CD1c-positive myeloid dendritic cell (primary cell): ENCODE measurements around the gene SNAP25.
A peak's percentile ranks its signal among the peaks of the same experiment; 100 is the strongest.

ENCODE experiments used
- DNase-seq: peaks from one replicate; pipeline ENCODE4 v3.0.0-alpha.2; 2016; ENCODE audit errors: extremely low spot score

Gene SNAP25

DNA sequence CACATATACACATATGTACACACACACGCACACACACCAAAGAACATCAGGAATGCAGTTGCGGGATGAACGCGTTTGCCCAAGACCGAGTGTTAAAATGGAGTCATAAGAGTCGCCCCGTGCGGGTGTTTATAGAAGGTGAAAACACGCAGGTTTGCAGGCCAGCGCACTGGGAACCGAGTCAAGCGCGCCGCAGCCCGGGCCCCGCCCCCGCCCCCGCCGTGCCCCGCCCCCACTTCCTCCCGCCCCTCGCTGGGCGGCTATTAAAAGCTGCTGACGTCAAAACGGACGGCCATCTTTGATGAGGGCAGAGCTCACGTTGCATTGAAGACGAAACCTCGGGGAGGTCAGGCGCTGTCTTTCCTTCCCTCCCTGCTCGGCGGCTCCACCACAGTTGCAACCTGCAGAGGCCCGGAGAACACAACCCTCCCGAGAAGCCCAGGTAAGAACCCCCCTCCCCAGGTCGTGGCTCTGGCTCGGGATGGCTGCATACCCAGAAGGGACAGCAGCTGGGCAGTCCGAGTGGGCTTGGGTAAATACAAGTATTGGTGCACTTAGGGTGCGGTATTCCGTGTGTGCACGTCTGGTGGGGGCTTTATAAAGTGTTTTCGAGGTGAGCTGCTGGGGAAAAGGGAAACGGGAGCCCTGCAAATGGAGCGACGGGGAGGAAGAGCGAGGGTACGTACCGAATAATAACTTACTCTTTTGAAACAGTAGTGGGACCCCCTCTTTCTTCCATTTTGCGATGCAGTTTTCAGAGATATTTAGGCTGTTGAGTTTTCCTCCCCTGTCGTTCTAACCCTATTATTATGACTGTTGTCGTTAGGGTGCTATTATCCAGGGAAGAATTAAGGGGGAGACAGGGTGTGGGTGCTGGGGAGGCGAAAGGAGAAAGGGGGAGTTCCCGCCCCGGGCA, at the start of gene SNAP25:
Gene SNAP25 (plus strand): TSS at position 295 of the 916 bp plus-strand sequence. CDS start 56,662 bp downstream, outside the sequence.
- DNase-seq: peak; percentile 62

DNA sequence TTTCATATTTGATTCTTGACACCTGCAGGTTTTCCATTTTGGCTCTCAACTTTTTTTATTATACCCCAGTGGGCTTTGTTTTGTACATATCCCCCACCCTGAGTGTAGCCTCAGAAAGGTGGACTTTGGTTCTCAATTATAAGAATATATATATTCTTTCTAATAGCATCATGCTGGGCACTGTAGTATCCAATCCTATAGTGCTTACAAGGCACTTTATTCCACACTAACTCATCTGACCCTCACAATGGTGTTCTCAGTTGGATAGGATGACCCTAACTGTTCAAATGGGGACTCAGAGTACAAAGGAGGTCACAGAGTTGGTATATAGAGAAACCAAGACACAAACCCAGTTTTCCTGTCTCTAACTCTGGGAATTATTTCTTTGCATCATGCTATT, 48.9 kb upstream of the SNAP25 start:
- no peak for DNase-seq

DNA sequence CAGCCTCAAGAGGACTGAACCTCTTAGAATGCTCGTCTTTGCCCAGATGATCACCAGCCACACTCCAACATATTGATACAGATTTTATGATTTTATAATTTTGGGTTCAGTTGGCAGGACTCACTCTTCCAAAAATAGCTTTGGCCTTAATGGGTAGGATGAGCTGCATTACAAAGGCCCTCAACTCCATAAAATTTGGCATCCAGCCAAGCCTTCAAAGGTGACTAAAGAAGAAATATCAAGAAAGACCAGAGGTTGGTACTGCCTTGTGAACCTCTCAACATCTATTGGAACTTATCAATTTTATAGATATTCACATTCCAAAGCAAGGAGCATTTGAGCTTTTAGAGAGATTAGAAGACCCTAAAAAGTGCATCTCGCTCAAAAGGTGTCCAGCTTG, 48.4 kb upstream of the SNAP25 start:
- no peak for DNase-seq

DNA sequence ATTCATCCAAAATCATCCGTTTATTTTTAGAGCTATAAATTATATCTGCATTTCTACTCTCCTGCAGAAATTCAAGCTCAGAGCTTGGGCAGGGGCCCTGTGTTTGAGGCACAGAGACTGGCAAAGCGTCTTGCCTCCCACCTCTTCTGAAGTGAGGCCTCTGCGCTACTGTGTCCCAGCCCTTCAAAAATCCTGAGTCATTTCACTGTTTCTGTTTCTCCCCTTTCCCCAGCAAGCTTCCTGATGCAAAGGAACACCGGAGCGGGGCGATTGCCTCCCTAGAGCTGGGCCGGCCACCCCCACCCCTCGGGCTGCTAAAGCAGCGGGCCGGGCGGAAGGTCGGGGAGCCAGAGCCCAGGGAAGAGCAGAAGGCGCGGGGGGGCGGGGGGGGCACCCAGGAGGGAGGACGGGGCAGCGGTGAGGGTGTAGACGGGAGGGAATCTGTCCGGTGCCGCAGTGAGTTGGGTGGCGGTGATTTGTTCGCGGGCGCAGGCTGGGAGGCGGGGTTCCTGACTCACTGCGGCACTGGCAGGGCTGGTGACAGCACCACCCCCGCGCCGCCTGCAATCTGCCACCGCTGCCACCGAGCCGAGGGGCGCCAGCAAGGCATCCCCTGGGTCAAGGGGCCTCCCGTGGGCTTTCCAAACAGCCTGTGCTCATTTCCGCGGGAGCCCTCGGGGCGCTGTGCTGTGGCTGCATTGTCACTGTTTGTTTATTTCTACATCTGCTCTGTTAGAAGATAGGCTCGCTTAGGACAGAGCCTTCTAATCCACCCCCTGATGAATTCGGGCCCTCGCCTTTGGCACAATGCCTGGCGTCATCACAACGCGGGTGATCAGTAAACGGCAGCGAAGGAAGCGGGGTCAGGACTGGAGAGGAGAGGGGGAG, 46.5 kb upstream of the SNAP25 start:
- DNase-seq: peak; percentile 60

DNA sequence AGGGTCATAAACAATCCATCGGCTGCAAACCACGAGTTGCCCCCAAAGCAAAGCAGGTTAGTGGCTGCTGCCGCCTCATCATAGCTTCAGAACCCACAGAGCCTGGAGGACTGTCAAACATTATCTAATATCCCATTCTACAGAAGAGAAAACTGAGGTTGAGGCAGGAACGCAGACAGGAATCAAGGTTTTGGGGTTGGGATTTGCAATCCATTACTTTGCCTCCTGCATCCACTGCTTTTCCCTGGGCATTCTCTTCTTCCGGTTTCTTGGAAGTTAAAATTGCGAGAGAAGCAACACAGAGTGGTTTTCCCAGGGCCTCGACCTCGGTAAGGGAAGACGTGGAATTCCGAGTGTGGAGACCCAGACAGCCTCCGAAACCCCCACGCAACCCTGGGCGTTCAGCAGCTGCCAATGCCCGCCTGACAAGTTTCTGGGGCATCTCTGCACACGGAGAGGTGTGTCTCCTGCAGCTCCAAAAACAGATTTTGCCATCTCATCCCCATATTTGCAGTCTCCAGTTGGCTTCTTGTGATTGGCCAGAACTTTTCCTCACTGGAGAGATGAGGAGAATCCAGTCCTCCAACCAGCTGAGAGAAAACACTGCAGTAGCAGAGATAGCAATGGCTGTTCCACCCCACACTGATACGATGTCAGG, 45.5 kb upstream of the SNAP25 start:
- DNase-seq: no peak

DNA sequence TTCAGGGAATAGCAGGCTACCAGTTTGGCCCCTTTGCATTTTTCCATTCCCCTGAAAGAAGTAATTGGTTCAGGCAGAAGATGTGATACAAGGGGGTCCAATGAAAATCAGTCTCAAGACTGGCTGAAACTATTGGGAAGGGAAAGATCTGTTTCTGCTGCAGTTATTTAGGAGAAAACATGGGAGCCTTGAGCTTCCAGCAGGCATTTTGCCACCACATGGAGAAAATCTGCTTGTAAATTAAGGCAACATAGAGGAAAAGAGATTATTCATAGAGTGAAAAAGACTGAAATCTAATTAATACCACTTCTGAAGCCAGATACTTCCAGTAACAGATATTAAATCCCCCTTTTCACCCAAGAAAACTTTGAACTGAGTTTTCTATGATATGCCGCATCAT, 44.2 kb upstream of the SNAP25 start:
- DNase-seq: no peak

DNA sequence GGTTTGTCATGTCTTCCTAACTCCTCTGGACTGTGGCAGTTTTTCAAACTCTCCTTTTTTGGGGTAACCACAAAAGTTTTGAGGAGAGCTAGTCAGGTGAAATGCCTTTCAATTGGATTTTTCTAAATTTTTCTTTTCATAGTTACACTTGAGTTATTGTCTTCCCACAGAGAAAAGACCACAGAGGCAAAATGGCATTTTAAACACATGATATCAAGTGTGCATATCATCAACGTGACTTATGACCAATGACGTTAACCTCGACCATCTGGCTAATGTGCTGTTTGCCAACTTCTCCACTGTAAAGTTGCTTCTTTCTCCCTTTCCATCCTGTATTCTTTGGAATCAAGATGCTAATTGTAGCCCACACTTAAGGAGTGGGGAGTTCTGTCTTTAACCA, 41.3 kb upstream of the SNAP25 start:
- DNase-seq: no peak

DNA sequence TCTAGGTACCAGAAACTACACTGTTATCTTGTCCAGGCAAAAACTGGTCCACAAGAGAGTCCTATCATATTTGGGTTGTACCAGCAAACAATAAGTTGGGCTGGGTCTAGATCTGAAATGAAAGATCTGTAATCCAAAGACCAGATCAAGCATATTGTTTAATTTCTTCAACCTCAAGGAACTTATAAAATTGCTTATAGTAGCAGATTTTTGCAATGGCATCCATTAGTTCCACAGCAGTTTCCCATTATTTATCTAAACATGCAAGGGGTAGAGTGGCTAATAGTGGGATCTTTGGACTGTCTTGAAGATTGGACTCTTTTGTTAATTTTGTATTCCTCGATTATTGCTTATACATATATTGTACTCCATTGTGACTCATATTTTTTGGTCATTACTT, 40.5 kb upstream of the SNAP25 start:
- DNase-seq: no peak

DNA sequence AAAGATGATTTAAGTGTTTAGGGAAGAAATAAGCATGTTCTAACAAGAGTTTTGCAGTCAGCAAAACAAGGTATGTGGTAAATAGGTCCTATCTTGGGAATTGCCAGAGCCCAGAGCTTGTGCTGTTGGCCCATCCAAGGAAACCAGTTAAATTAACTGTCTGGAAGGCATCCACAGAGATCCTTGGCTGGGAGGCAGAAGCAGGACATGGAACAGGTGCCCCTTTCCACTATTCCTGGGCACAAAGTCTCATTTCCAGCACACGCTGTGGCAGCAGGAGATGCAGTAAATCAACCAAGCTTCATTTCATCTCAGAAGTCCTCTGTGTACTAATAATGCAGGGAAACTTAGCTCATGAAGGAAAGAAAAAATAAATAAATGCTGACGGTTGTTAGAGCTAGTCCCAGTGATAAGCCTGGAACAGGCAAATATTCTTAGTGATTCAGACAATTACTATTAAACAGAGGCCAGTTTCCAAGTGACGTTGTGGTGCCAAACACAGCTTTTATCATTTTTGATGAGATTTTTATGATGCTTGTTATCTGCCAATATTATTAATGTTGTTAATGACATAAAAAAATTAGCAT, 39.8 kb upstream of the SNAP25 start:
- no peak for DNase-seq

DNA sequence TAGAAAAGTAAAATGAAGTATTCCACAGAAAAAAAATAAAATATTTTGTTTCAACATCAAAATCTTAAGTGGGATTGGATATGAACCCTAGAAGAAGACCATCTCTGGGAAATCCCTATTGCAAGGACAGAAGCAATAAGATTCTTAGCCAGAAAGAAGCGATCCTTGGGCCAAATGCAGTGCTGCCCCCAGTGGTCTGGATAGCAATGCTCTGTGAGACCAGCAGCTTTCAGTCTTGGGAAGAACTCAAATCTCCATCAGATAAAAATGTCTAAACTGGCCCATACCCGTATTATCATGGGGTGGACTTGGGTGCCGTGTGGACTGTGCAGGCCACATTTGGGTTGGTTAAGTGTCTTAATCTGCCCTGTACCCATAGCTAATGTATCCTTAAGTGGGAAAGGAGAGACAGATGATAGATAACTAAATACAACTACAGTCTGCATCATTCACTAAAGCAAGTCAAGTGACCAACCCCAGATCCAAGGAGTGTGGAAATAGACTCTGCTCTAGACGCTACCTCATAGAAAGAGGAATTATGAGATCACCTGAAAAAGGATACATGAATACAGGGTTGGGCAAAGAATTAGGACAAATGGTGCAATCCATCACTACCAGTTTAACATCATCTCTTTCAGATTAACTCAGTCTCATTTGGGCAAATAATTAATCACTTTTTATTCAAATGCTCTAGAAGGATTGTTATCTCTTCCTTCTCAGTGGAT, 38.9 kb upstream of the SNAP25 start:
- DNase-seq: no peak

DNA sequence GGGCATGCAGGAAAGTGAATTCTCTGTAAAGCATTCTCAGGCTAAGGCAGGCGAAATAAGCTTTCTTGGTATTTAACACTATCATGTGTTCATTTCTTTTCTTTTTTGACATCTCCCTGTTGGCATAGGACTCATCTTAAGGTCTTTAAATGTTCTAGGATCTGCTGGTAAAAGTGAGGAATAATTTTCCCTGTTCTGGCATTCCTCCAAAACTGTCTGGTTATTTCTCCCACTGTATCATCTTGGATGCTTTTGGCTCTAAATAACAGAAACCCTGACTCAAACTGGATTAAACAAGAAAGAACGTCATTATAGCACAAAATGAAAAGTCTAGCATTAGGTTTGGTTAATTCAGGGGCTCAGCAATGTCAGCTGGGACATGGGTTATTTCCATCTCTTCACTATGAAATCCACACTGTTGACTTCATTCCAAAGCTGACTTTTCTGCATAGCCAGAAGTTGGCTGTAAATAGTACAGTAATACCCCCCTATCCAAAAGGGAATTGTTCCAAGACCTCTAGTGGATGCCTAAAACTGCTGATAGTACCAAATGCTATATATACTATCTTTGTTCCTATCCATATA, 37.9 kb upstream of the SNAP25 start:
- no peak for DNase-seq

DNA sequence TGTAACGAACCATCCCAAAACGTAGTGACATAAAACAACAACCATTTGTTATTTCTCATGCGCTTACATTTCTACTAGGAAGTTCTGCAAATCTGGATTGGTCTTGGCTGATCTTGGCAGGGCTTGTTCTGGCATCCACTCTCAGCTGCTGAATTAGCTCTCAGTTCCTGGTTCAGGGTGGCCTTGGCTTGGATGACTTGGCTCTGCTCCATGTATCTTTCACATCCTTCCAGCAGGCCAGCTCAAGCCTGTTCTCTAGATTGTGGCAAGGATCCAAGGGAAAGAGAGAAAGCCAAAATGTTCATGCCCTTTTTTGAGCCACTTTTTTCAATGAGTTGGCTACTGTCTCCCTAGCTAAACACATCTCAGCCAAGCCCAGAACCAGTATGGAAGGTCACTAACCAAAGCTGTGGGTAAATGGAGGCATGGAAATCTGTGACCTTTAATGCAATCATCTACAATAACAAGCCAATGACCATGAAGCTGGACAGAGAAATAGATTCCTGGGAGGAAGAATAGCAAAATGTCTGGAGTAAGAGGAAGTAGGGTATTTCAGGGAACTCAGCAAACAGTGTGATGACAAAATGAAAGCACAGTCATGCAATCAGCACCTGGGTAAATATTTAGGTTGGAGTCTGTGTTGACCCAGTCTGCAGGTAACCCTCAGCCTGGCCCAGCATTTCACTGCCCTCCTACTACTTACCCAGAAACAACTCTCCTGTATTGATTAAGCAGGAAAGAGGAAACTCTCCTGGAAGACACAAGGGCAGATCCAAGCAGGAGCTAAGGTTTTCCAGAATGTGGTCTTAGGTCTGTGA, 32.7 kb upstream of the SNAP25 start:
- DNase-seq: no peak

DNA sequence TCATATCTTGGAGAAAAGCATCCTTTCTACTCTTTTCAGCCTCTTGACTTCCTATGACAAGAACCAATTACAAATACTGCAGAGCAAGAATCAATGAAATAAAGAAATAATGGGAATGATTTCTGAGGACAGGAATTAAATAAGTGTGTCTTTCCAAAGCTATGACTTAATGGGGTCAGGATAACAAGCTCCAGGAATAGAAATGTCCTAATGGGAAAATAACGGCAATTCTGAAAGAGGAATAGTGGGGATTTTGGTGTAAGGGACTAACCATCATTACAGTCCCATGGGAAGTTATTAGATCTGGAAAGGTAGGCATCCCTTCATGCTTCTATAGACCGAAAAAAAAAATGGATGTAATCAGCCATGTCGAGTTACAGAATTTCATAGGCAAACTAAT, 28.2 kb upstream of the SNAP25 start:
- DNase-seq: no peak

DNA sequence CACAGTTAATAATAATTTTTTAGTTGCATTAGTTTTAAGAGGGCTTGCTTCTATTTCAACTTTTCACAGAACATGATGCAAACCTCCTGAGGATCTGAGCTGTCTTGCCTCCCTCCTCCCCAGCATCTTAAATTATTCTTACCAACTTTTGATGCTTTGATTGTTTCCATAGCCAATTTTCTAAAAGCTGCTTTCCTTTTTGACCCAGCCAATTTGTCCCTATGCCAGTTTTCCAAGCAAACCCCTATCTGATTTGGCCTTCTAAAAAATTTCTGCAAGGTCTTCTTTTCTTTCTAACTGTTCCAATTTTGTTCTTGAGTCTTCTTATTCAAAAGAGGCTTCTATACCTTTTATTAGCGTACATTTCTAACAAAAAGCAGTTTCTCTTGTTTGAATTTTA, 26.5 kb upstream of the SNAP25 start:
- DNase-seq: no peak

DNA sequence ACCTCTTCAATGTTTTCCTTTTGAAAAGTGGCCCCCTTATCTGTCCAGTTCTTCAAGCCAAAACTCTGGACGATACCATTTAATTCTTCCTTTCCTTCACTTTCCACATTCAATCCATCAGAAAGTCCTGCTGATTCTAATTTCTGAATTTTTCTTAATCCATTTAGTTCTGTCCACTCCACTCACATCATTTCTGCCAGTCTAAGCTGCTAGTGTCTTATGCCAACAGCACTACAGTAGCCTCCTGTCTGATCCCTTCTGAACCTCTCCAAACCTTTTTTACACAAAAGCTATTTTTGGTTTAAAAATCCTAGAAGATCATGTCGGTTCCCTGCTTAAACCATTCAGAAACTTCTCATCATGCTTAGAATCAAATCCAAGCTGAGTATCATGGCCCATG, 24.5 kb upstream of the SNAP25 start:
- no peak for DNase-seq

DNA sequence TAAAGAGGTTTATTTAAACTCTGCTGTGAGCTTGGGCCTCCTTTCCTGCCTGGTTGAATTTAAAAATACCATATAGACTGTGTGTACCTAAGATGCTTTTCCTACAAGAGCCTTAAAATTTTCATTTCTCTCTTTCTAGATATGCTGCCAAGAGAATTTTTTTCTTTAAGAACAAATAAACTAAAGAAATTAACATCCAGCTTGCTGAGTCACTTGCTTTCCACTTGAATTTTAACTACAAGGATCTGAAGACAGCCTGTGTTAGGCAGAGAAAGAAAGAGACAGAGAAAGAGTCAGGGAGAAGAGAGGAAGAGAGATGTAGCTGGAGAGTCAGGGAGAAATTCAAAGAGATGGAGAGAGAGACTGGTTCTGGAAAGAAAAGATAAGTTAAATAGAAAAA, 18.3 kb upstream of the SNAP25 start:
- no peak for DNase-seq

DNA sequence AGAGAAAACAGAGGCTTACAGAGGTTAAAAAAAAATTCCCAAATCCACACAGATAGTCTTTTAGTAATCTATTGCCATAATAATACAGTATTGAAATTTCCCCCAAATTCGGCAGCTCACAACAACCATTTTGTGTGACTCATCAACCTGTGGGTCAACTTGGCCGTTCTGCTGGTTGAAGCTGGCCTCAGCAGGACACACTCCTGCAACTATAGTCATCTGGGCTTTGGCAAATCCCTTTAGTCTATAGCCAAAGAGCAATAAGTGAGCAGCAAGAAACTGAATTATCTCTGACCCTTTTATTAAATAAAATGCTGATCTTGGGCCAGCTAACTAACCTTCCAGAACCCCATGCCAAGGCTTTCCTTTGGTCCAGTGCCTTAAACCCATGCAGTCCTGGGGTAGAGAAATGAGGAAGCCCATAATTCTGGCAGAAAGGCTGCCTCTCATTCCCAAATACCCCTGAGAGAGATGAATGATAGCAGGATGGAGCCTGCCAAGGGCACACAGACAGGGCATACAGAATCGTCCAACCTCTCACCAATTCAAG, 17.2 kb upstream of the SNAP25 start:
- DNase-seq: no peak

DNA sequence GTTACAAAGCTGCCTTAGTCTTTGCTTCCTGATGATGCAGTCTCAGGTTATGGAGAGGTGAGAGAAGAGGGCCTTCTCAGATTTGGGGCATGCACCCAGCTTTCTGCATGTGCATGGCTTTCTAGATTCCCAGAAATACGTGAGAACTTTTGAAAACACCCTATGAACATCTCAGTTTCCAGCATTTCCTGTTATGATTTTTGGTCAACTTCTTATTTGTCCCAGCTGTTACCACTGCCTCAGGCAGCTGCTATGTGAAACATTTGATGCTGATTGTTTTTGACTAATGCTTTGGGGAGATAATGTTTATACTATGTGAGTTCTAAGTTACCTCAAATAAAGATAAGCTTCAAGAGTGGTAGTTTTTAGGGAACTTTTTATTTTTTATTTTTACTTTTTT, 9.5 kb upstream of the SNAP25 start:
- no peak for DNase-seq

DNA sequence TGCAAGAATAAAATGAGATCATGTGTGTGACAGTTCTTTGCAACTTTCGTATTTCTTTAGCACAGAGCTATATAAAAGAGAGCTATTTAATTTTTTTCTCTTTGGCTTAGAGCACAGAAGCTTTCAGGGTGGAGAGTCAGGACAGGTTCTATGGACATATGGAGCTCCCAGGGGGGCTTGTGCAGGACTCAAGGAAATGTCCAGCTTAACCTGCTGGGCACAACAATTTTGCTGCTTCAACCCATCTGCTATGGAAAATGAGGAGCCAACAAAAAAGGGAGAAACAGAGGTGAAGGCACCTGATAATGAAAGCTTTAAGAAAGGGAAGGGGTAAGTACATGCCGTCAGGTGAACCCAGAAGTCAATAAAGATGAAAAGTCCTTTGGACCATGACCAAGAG, 5.1 kb upstream of the SNAP25 start:
- DNase-seq: no peak
